ENCODE results near the gene PIK3C3.

PIK3C3 gene

GRCh38 chr18:42080340-42080739, 125.3 kb downstream of the PIK3C3 start:
- DNase-seq, result no peak

DNA sequence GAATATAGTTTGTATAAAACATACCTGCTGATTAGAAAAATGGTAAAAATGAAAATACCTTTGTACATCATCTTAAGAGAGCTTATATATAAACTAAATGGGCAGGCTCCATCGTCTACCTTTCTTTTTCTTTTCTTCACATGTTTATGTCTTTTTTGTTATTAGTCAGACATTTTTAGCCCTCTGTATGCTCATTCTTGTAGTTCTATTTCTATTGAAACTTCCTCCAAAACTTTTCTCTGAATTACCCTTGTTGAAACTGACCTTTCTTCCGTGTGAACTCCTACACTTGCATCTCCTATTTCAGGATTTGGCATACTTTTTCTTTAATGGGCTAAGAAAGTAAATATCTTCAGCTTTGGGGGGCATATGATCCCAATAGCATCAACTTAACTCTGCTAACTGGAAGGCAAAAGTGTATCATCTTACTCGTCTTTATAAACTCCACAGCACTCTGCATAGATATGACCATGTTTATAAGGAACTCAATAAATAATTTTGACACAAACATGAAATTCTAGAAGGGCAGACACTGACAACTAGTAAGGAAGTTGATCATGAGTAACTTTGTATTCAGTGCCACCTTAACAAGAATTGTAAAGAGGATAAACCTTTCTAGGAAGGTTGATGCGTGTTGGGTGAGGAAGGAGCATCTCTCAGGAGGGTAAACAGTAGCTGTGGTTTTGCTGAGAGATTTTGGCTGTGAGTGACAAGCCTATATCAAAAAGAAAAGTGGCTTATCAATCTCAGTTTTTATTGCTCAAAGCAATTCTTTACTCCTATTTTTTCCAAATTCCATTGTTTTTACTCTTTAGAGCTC, 127.6 kb downstream of the PIK3C3 start:
- DNase-seq, result no peak

DNA sequence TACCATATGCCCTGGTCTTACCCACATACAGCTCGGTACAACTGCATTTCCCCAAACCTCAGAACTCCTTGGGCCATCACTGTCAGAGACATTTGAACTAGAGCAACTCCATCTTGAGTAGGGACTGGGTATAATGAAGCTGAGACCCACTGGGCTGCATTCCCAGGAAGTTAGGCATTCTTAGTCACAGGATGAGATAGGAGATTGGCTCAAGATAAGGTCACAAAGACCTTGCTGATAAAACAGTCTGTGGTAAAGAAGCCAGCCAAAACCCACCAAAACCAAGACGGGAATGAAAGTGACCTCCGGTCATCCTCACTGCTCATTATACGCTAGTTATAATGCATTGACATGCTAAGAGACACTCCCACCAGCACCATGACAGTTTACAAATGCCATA, 131.3 kb downstream of the PIK3C3 start:
- DNase-seq, result no peak

DNA sequence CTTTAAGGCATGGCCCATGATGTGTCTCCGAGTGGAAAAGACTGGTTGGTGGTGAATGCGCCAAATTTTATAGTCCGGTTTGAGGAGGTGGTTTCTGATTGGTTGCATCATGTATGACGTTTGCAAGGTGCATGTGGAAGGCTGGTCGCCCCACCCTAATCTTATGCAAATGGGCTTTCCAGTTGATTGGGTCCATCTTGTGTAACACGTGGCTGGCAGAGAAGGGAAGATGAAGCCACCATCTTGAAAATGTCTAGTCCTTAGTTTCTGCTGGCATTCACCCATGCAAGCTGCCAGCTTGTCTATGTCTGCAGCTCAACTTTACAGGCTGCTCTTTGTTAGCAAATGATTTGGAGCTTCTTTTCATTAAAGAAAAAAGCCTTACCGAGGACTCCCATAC, 132.2 kb downstream of the PIK3C3 start:
- DNase-seq, result no peak

- no peak for DNase-seq
Observed at GRCh38 chr18:42087876-42088275, 132.8 kb downstream of the PIK3C3 start.

- DNase-seq, result no peak
Observed at GRCh38 chr18:42092848-42093247, 137.8 kb downstream of the PIK3C3 start.

DNA sequence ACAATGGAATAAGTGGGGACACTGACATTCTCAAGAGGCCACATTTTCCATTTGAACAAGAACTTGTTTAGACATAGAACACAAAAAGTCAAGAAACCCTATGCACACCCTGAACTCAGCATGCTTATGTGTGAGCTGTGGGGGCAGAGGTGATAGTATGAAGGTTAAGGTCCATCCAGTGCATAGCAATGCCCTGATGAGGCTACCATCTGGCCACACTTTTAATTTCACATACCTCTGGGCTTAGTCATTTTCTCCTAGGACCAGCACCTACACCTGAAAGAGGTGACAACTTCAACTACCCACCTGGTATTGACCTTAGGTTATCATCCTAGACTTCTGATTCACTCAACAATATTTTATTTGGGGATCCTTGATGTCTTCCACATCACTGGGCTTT, 139.8 kb downstream of the PIK3C3 start:
- no peak for DNase-seq

GRCh38 chr18:42095732-42096377, 140.8 kb downstream of the PIK3C3 start:
- no peak for DNase-seq

GRCh38 chr18:42100248-42100647, 145.2 kb downstream of the PIK3C3 start:
- DNase-seq, result no peak

GRCh38 chr18:42100911-42101310, 145.9 kb downstream of the PIK3C3 start:
- no peak for DNase-seq

GRCh38 chr18:42105394-42105793, 150.4 kb downstream of the PIK3C3 start:
- no peak for DNase-seq

DNA sequence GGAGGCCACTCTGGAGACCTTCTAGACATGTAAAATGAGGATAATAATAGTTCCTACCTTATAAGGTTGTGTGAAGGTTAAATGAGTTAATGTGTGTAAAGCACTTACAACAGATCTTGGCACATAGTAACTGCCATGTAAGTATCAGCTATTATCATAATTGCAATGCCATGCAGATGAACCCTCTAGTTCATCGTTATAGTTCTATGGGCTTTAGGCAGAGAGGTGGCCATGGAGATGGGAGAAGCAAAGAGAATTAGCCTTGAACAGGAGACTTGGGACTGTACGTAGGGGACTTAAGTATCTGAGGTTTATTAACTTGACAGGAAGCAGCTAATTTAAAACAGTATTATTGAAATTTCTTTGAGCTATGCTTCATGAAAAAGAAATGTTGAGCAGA, 151.8 kb downstream of the PIK3C3 start:
- DNase-seq, result no peak

GRCh38 chr18:42107287-42107686, 152.3 kb downstream of the PIK3C3 start:
- DNase-seq, result no peak

GRCh38 chr18:42107691-42108450, 152.8 kb downstream of the PIK3C3 start:
- no peak for DNase-seq

GRCh38 chr18:42112147-42112546, 157.1 kb downstream of the PIK3C3 start:
- DNase-seq, result peak; percentile 62

DNA sequence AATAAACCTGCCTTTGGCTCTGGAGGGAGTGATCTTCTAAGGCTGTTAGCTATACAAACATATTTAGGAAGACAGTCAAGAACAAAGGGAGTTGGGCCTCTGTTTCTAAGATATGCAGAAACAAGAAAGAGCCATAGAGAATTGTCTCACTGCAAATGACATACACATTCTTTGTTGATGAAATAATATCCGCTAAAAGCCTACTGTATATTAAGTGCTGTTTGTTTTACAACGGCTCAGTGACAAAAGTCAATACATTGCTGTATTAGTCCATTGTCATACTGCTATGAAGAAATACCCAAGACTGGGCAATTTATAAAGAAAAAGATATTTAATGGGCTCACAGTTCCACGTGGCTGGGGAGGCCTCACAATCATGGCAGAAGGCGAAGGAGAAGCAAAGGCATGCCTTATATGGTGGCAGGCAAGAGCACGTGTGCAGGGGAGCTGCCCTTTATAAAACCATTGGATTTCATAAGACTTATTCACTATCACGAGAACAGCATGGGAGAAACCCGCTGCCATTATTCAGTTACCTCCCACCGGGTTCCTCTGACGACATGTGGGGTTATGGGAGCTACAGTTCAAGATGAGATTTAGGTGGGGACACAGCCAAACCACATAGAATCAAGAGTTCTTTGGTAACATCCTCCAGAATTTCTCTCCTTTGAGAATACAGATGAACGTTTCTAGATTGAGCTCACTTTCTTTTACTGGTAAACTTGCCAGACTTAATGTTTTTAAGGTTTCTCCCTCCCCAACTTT, 157.8 kb downstream of the PIK3C3 start:
- peak; percentile 86 for DNase-seq

DNA sequence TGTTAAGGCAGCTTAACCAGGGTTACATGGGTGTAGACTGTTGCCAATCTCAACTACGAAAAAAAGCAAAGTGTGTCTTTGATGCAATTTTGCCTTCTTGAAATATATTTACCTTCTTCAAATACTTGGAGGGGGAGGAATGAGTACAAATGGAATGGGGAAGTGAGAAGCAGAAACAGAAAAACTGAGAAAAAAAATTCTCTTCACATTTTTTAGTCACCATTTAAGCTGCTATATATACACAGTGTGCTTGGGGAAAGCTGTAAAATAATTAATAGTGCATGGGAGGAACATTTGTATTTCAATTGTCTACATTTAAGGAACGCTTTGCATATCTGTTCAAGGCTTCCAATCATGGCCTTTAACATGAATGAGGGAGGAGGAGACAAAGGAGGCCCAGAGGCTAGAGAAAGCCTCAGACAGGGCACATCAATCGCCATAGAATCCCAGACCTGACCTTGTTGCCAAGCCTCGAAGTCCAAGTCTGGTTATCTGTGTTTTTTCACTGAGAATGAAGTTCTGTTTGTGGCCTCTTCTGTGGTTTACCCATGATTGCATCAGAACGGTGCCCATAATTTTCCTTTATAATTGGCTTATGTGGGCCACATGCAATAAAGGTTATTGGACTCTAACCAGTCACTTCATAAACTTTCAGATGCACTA, 158.6 kb downstream of the PIK3C3 start:
- DNase-seq, result peak; percentile 26

- peak; percentile 85 for DNase-seq
Observed at GRCh38 chr18:42114310-42114943, 159.4 kb downstream of the PIK3C3 start.

GRCh38 chr18:42126586-42126985, 171.6 kb downstream of the PIK3C3 start:
- DNase-seq, result no peak

- peak; percentile 17 for DNase-seq
Observed at GRCh38 chr18:42131066-42131929, 176.3 kb downstream of the PIK3C3 start.

GRCh38 chr18:42131930-42132244, 176.9 kb downstream of the PIK3C3 start:
- no peak for DNase-seq

Measured in DMS53 (cell line).